ENCODE results near the gene IFT27. TPM values are rescaled to one million over a fixed set of nuclear protein-coding genes. Genes with fewer than 3 reads are reported as not detected.

The IFT27 gene
- total RNA-seq, 1 experiment from 2014 or later, result 23.2 TPM

DNA sequence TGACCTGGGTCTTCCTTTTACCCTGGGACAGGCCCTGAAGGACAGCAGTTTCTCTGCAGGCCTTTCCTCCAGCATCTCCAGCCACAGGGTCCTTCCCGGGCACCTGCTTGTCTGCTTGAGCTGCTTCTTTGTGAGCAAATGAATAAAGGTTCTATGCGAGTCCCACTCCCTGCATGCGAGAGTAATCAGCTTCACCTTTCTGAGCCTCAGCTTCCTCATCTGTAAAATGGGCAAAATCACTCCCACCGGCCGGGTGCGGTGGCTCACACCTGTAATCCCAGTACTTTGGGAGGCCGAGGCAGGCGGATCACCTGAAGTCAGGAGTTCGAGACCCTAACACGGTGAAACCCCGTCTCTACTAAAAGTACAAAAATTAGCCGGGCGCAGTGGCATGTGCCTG lies 31.1 kb downstream of the IFT27 start:
- ChIA-PET POLR2A (no interaction called here), RAD21 (ENCODE audit: low non-redundant PET in 1 of 2, low total read pairs in 2 of 2, uncharacterized antibody in 2 of 2, unreplicated experiment in 2 of 2) (no interaction called here), CTCF (no interaction called here)
- TF ChIP-seq SRF (IDR thresholded peaks at IDR 0.05; ENCODE audit: low read depth), result no peak
- no peak for TF ChIP-seq SIN3A (IDR thresholded peaks at IDR 0.05; ENCODE audit: low read depth)
- no peak for TF ChIP-seq JUND (IDR thresholded peaks at IDR 0.05)
- TF ChIP-seq ZFX (IDR thresholded peaks at IDR 0.05), result no peak
- TF ChIP-seq, protein P1, sequence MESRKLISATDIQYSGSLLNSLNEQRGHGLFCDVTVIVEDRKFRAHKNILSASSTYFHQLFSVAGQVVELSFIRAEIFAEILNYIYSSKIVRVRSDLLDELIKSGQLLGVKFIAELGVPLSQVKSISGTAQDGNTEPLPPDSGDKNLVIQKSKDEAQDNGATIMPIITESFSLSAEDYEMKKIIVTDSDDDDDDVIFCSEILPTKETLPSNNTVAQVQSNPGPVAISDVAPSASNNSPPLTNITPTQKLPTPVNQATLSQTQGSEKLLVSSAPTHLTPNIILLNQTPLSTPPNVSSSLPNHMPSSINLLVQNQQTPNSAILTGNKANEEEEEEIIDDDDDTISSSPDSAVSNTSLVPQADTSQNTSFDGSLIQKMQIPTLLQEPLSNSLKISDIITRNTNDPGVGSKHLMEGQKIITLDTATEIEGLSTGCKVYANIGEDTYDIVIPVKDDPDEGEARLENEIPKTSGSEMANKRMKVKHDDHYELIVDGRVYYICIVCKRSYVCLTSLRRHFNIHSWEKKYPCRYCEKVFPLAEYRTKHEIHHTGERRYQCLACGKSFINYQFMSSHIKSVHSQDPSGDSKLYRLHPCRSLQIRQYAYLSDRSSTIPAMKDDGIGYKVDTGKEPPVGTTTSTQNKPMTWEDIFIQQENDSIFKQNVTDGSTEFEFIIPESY (IDR thresholded peaks at IDR 0.05; ENCODE audit: extremely low read depth, insufficient replicate concordance, low read length), result no peak
- Histone ChIP-seq H3K9me2 (ENCODE audit: insufficient read depth) (no peaks in the 10 kb centered on the region), H3K9me3 (ENCODE audit: control insufficient read depth in 1 of 2, insufficient read depth in 1 of 2, low read depth in 1 of 2, low read length in 2 of 2) (no peaks in the 10 kb centered on the region; a peak in 1 of 4 replicates), H3K36me3 (ENCODE audit: control insufficient read depth in 1 of 2, insufficient read depth in 2 of 2, low read length in 2 of 2) (no peaks in the 10 kb centered on the region), H3K27me3 (ENCODE audit: insufficient read depth, low read length) (no peaks in the 10 kb centered on the region), H3K27ac (ENCODE audit: low read depth, low read length) (no peak overlapping the region), H2AFZ (ENCODE audit: low read depth, low read length, poor library complexity, severe bottlenecking) (no peak overlapping the region), H3K4me2 (ENCODE audit: low read length) (no peak overlapping the region), H3K9ac (ENCODE audit: low read length) (no peak overlapping the region), H3K4me3 (replicated peaks in 1 of 2; ENCODE audit: low read depth in 1 of 2, low read length in 2 of 2) (no peak overlapping the region), H3K4me1 (ENCODE audit: control insufficient read depth in 1 of 2, insufficient read depth in 2 of 2, low read length in 2 of 2) (no peaks in the 10 kb centered on the region), H4K20me1 (ENCODE audit: insufficient read depth) (no peaks in the 10 kb centered on the region), H3K79me2 (ENCODE audit: insufficient read depth, low read length) (no peaks in the 10 kb centered on the region)
- DNase-seq (ENCODE audit: low read depth, low spot score) (no peak), ATAC-seq (no peak)
- no TSS peak for BruUV-seq (replicated peaks)
- intact Hi-C loops (cut with micrococcal nuclease), result no loop called here

DNA sequence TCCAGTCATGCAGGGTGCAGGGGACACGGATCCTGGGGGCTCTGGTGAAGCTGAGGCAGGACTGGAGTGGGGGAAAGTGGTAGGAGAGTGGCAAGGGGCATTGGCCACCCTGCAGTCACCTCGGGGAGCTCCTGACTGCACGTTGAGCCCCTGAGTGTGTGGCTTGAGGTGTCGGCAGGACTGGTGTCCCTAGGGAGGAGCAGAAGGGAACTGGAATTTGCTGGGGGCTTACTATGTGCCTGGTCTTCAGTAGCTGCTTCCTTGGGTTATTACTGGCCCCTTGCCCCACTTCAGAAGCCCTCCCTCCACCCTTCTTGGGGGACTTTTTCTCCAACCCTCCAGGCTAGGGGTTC lies 31.5 kb downstream of the IFT27 start:
- H3K4me1 ChIP-seq (ENCODE audit: control insufficient read depth in 1 of 2, insufficient read depth in 2 of 2, low read length in 2 of 2), result no peaks in the 10 kb centered on the region
- no TSS peak for BruUV-seq (replicated peaks)
- H3K36me3 ChIP-seq (ENCODE audit: control insufficient read depth in 1 of 2, insufficient read depth in 2 of 2, low read length in 2 of 2), result no peaks in the 10 kb centered on the region
- H3K9me2 ChIP-seq (ENCODE audit: insufficient read depth), result no peaks in the 10 kb centered on the region
- intact Hi-C loops (cut with micrococcal nuclease), result no loop called here
- H3K27me3 ChIP-seq (ENCODE audit: insufficient read depth, low read length), result no peaks in the 10 kb centered on the region
- H3K4me2 ChIP-seq (ENCODE audit: low read length), result no peak overlapping the region
- no peaks in the 10 kb centered on the region for H4K20me1 ChIP-seq (ENCODE audit: insufficient read depth)
- no peaks in the 10 kb centered on the region for H3K79me2 ChIP-seq (ENCODE audit: insufficient read depth, low read length)
- ChIA-PET RAD21 (ENCODE audit: low non-redundant PET in 1 of 2, low total read pairs in 2 of 2, uncharacterized antibody in 2 of 2, unreplicated experiment in 2 of 2) (no interaction called here), CTCF (no interaction called here), POLR2A (no interaction called here)
- no peak for ATAC-seq
- no peak overlapping the region for H3K9ac ChIP-seq (ENCODE audit: low read length)
- no peak overlapping the region for H3K4me3 ChIP-seq (replicated peaks in 1 of 2; ENCODE audit: low read depth in 1 of 2, low read length in 2 of 2)
- DNase-seq (ENCODE audit: low read depth, low spot score), result no peak
- peaks cover 0 to 2% of the 10 kb centered on the region in 2 experiments; a peak in 1 of 4 replicates for H3K9me3 ChIP-seq (ENCODE audit: control insufficient read depth in 1 of 2, insufficient read depth in 1 of 2, low read depth in 1 of 2, low read length in 2 of 2)
- H2AFZ ChIP-seq (ENCODE audit: low read depth, low read length, poor library complexity, severe bottlenecking), result no peak overlapping the region
- H3K27ac ChIP-seq (ENCODE audit: low read depth, low read length), result no peak overlapping the region
- TF ChIP-seq EGR1 (IDR thresholded peaks at IDR 0.05; ENCODE audit: low read depth) (no peak), POLR2AphosphoS5 (IDR thresholded peaks at IDR 0.05; ENCODE audit: low read depth, low read length) (no peak), ZFX (IDR thresholded peaks at IDR 0.05) (no peak), FOSL1 (IDR thresholded peaks at IDR 0.05; ENCODE audit: low read depth) (no peak), CBX3 (IDR thresholded peaks at IDR 0.05; ENCODE audit: low read depth) (no peak), TCF7L2 (IDR thresholded peaks at IDR 0.05; ENCODE audit: borderline replicate concordance, extremely low read depth, insufficient read depth, insufficient read length) (no peak), ELF1 (IDR thresholded peaks at IDR 0.05; ENCODE audit: borderline replicate concordance, low read depth) (no peak), SRF (IDR thresholded peaks at IDR 0.05; ENCODE audit: low read depth) (no peak), SP1 (IDR thresholded peaks at IDR 0.05; ENCODE audit: low read depth) (no peak), CEBPB (IDR thresholded peaks at IDR 0.05; ENCODE audit: low read depth) (no peak), POLR2A (IDR thresholded peaks at IDR 0.05; ENCODE audit: borderline replicate concordance, extremely low read depth, insufficient read depth, insufficient read length) (no peak), ZNF274 (IDR thresholded peaks at IDR 0.05; ENCODE audit: low read depth, low read length) (no peak), YY1 (IDR thresholded peaks at IDR 0.05; ENCODE audit: extremely low read depth, insufficient replicate concordance, low read depth, low read length) (no peak)
- TF ChIP-seq, protein P1 (IDR thresholded peaks at IDR 0.05; ENCODE audit: extremely low read depth, insufficient replicate concordance, low read length), result no peak
- TF ChIP-seq, protein P2, sequence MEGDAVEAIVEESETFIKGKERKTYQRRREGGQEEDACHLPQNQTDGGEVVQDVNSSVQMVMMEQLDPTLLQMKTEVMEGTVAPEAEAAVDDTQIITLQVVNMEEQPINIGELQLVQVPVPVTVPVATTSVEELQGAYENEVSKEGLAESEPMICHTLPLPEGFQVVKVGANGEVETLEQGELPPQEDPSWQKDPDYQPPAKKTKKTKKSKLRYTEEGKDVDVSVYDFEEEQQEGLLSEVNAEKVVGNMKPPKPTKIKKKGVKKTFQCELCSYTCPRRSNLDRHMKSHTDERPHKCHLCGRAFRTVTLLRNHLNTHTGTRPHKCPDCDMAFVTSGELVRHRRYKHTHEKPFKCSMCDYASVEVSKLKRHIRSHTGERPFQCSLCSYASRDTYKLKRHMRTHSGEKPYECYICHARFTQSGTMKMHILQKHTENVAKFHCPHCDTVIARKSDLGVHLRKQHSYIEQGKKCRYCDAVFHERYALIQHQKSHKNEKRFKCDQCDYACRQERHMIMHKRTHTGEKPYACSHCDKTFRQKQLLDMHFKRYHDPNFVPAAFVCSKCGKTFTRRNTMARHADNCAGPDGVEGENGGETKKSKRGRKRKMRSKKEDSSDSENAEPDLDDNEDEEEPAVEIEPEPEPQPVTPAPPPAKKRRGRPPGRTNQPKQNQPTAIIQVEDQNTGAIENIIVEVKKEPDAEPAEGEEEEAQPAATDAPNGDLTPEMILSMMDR (IDR thresholded peaks at IDR 0.05 in 2 of 3, conservative IDR thresholded peaks at IDR 0.05 in 1 of 3; ENCODE audit: borderline replicate concordance in 1 of 3, insufficient read depth in 1 of 3, low read depth in 2 of 3, low read length in 2 of 3), result no peak

All from HCT116 (cell line).